GM12878 (cell line): ENCODE results near the gene ANAPC16. TPM values are rescaled to one million over a fixed set of nuclear protein-coding genes. Genes with fewer than 3 reads are reported as not detected.

Experiments used
- ATAC-seq: fragments of 200-7000 bp; cut with Tn5 transposase; 3 replicates; pipeline ENCODE4 v1.9.1; 2020; ENCODE audit warnings: mild to moderate bottlenecking, moderate library complexity
- BruUV-seq: library from RNA; stranded (reverse); fragments of 400-500 nt; replicated peaks from 2 replicates; lab custom pipeline; 2021; lab: Mats Ljungman, UMichigan
- CTCF ChIA-PET: fragments of 300-600 bp; sonication (Branson Sonifier 250); formaldehyde crosslinking; extraction: SDS; loops from one replicate; lab custom pipeline; 2021; ENCODE audit warnings: inconsistent platforms; lab: Yijun Ruan, JAX
- POLR2A ChIA-PET: fragments of 350-600 bp; formaldehyde crosslinking; extraction: SDS; loops from one replicate; lab custom pipeline; 2021; ENCODE audit warnings: inconsistent platforms; lab: Charles Lee
- RAD21 ChIA-PET: fragments of 300-600 bp; sonication (Branson Sonifier 250); formaldehyde crosslinking; loops from one replicate; lab custom pipeline; 2023; ENCODE audit warnings: antibody characterized with exemption; ENCODE audit not compliant: unreplicated experiment; lab: Charles Lee
- SMC1A ChIA-PET: fragments of 300-600 bp; sonication (Branson Sonifier 250); formaldehyde crosslinking; loops from one replicate; lab custom pipeline; 2023; ENCODE audit not compliant: unreplicated experiment, uncharacterized antibody; lab: Charles Lee
- DNase-seq: peaks from one replicate; pipeline ENCODE4 v3.0.0-alpha.2; 2011; ENCODE audit warnings: low read depth, low spot score
- FAIRE-seq: peaks from 3 replicates; lab custom pipeline; 2011; peaks lifted over from hg19 to GRCh38; lab: Jason Lieb, UNC
- H2AFZ ChIP-seq: 2 replicates; pipeline ENCODE4 v1.6.0; 2011; ENCODE audit warnings: low read depth, low read length, control low read depth; ENCODE audit not compliant: control insufficient read depth
- H3K27ac ChIP-seq: 2 replicates; pipeline ENCODE4 v1.5.1; 2011; ENCODE audit warnings: control low read depth; ENCODE audit not compliant: control insufficient read depth, insufficient read depth
- H3K27me3 ChIP-seq, 2 experiments: replicated peaks in 1 of 2; 2 replicates each; pipeline versions ENCODE4 v1.6.0 to v1.6.1; 2011; ENCODE audit warnings: low read length in 1 of 2; ENCODE audit not compliant: control insufficient read depth in 2 of 2, insufficient read depth in 2 of 2
- H3K36me3 ChIP-seq, 2 experiments: 2 replicates each; pipeline ENCODE4 v1.5.1; 2011; ENCODE audit warnings: low read length in 1 of 2; ENCODE audit not compliant: control insufficient read depth in 2 of 2, insufficient read depth in 2 of 2
- H3K4me1 ChIP-seq: 2 replicates; pipeline ENCODE4 v1.6.1; 2011; ENCODE audit warnings: mild to moderate bottlenecking, low read length, moderate library complexity, mixed read lengths; ENCODE audit not compliant: control insufficient read depth, insufficient read depth
- H3K4me2 ChIP-seq: 2 replicates; pipeline ENCODE4 v1.6.0; 2011; ENCODE audit warnings: control low read depth; ENCODE audit not compliant: control insufficient read depth, insufficient read depth
- H3K4me3 ChIP-seq: fragments of 200-600 bp; sonication (generic); 2 replicates; pipeline ENCODE4 v1.5.1; 2016
- H3K79me2 ChIP-seq: 2 replicates; pipeline ENCODE4 v1.6.0; 2011; ENCODE audit warnings: low read length; ENCODE audit not compliant: control insufficient read depth, insufficient read depth
- H3K9ac ChIP-seq: 2 replicates; pipeline ENCODE4 v1.8.0; 2011; ENCODE audit warnings: low read length, control low read depth, mixed read lengths; ENCODE audit not compliant: control insufficient read depth, insufficient read depth
- H3K9me3 ChIP-seq: replicated peaks from 3 replicates; pipeline ENCODE4 v1.5.1; 2011; ENCODE audit warnings: mild to moderate bottlenecking, low read length; ENCODE audit not compliant: control insufficient read depth, insufficient read depth
- H4K20me1 ChIP-seq: 2 replicates; pipeline ENCODE4 v1.6.0; 2011; ENCODE audit not compliant: control insufficient read depth, insufficient read depth
- BCL11A ChIP-seq: IDR thresholded peaks from 2 replicates; pipeline ENCODE4 v1.6.1; 2011; ENCODE audit warnings: low read depth, low read length
- CBFB ChIP-seq: IDR thresholded peaks from 2 replicates; pipeline ENCODE4 v1.6.1; 2016; ENCODE audit warnings: antibody characterized with exemption, low read depth
- NFYA ChIP-seq: IDR thresholded peaks from 2 replicates; pipeline ENCODE4 v1.6.1; 2011; ENCODE audit warnings: low read depth, mild to moderate bottlenecking, low read length, improper control_type of control experiment, borderline replicate concordance
- RAD21 ChIP-seq: IDR thresholded peaks from 2 replicates; pipeline ENCODE4 v1.6.1; 2011; ENCODE audit warnings: mild to moderate bottlenecking, low read depth, low read length, moderate library complexity; ENCODE audit not compliant: insufficient read depth
- RELB ChIP-seq: fragments of 450-650 bp; IDR thresholded peaks from 2 replicates; pipeline ENCODE4 v1.6.1; 2017; ENCODE audit warnings: low read depth, mild to moderate bottlenecking, moderate library complexity
- RUNX3 ChIP-seq: IDR thresholded peaks from 2 replicates; pipeline ENCODE4 v1.6.1; 2012; ENCODE audit warnings: low read length, inconsistent platforms
- SIX5 ChIP-seq: IDR thresholded peaks from 2 replicates; pipeline ENCODE4 v1.6.1; 2011; ENCODE audit warnings: mild to moderate bottlenecking, low read depth, low read length, moderate library complexity; ENCODE audit not compliant: severe bottlenecking
- SPI1 ChIP-seq: IDR thresholded peaks from 2 replicates; pipeline ENCODE4 v1.6.1; 2011; ENCODE audit warnings: low read depth, mild to moderate bottlenecking, low read length, moderate library complexity, borderline replicate concordance; ENCODE audit not compliant: insufficient read depth
- TAF1 ChIP-seq: IDR thresholded peaks from 2 replicates; pipeline ENCODE4 v1.6.1; 2011; ENCODE audit warnings: mild to moderate bottlenecking, low read depth, low read length, borderline replicate concordance
- ZNF384 ChIP-seq: IDR thresholded peaks from 2 replicates; pipeline ENCODE4 v1.6.1; 2012; ENCODE audit warnings: low read depth, mild to moderate bottlenecking, low read length, improper control_type of control experiment, borderline replicate concordance
- ZZZ3 ChIP-seq: IDR thresholded peaks from 2 replicates; pipeline ENCODE4 v1.6.1; 2011; ENCODE audit warnings: low read depth; ENCODE audit not compliant: control insufficient read depth, insufficient read length
- WGBS: methylation state at CpG from one replicate; pipeline ENCODE4 v1.1.6; 2016; ENCODE audit warnings: low lambda C conversion rate; ENCODE audit not compliant: insufficient replicate concordance, insufficient coverage; ENCODE audit errors: missing lambda C conversion rate; 5-methylcytosine and 5-hydroxymethylcytosine counted together
- in situ Hi-C: fragments of 300-500 bp; cut with MboI; formaldehyde crosslinking; loops from 9 replicates; pipeline ENCODE4 v1.14.3; 2018; ENCODE audit warnings: mixed read lengths
- intact Hi-C: fragments of 100-400 bp; cut with micrococcal nuclease; formaldehyde crosslinking; loops from one replicate; pipeline ENCODE4 v1.14.2; 2022; ENCODE audit not compliant: unreplicated experiment
- polyA plus RNA-seq, 11 experiments: library from polyadenylated mRNA; depleted of rRNA in 4 of 11; unstranded in 6 of 11; stranded (reverse) in 5 of 11; fragments of >200 nt; fragmentation: Nextera tagmentation in 4 of 11; fragmentation: Illumina TruSeq in 1 of 11; extraction: Ambion mirVana in 4 of 11; extraction: Trizol in 1 of 11; gene quantifications; 1 replicate in 1 of 11; 2 replicates in 10 of 11; pipeline versions ENCODE4 v1.2.1 to v1.2.3, GENCODE V29; 2011 to 2016; ENCODE audit warnings: inconsistent platforms in 2 of 11, missing spikeins in 2 of 11, low read depth in 1 of 11
- total RNA-seq, 4 experiments: library from RNA; depleted of rRNA in 3 of 4; stranded (reverse); fragments of >200 nt in 3 of 4; fragmentation: Illumina TruSeq in 1 of 4; extraction: Trizol in 1 of 4; gene quantifications; 2 replicates each; pipeline versions ENCODE4 v1.2.1 to v1.2.3, GENCODE V29; 2013 to 2021
- TF ChIP-seq, protein P1 (sequence below): fragments of 450-650 bp; IDR thresholded peaks from 2 replicates; pipeline ENCODE4 v1.6.1; 2017; ENCODE audit warnings: mild to moderate bottlenecking
- TF ChIP-seq, protein P2 (sequence below): fragments of 450-650 bp; IDR thresholded peaks from 2 replicates; pipeline ENCODE4 v1.6.1; 2016; ENCODE audit warnings: mild to moderate bottlenecking

Gene ANAPC16
- total and polyA plus RNA-seq, 10 of the 15 experiments (the other 5 are each of a cell fraction or from before 2014, with no cell fraction given): 66.9 to 208 (median 134) TPM

DNA sequence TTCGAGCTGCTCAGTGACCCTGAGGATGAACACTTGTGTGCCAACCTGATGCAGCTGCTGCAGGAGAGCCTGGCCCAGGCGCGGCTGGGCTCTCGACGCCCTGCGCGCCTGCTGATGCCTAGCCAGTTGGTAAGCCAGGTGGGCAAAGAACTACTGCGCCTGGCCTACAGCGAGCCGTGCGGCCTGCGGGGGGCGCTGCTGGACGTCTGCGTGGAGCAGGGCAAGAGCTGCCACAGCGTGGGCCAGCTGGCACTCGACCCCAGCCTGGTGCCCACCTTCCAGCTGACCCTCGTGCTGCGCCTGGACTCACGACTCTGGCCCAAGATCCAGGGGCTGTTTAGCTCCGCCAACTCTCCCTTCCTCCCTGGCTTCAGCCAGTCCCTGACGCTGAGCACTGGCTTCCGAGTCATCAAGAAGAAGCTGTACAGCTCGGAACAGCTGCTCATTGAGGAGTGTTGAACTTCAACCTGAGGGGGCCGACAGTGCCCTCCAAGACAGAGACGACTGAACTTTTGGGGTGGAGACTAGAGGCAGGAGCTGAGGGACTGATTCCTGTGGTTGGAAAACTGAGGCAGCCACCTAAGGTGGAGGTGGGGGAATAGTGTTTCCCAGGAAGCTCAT lies 59.0 kb downstream of the ANAPC16 start:
- Histone ChIP-seq H3K27ac (peak overlapping the region; percentile 96), H3K79me2 (peaks cover 39% of the 10 kb centered on the region), H3K9ac (peak overlapping the region; percentile 93), H3K36me3 (peaks cover 2 to 8% of the 10 kb centered on the region in 2 experiments), H3K4me3 (peak overlapping the region; percentile 92), H3K4me2 (peak overlapping the region; percentile 62), H3K27me3 (no peaks in the 10 kb centered on the region), H4K20me1 (peaks cover 12% of the 10 kb centered on the region), H2AFZ (no peak overlapping the region), H3K4me1 (peaks cover 12% of the 10 kb centered on the region), H3K9me3 (no peaks in the 10 kb centered on the region)
- ChIA-PET POLR2A (interaction anchor here (0.6 to 13.9 kb wide), 19 partner anchors 9 to 385 kb away, joined by 3 to 267 read pairs (median 11); partner anchors contain the start of genes ANAPC16 and ASCC1), RAD21 (interaction anchor here (0.6 to 7.8 kb wide), 23 partner anchors 8 to 226 kb away, joined by 3 to 200 read pairs (median 7); no protein-coding TSS in a partner anchor), SMC1A (interaction anchor here (0.7 to 12.9 kb wide), 28 partner anchors 9 to 226 kb away, joined by 3 to 275 read pairs (median 7); partner anchors contain the start of genes ANAPC16 and ASCC1), CTCF (interaction anchor here (0.8 to 11.3 kb wide), 29 partner anchors 10 to 226 kb away, joined by 3 to 275 read pairs (median 7); partner anchors contain the start of genes ANAPC16 and ASCC1)
- intact Hi-C loops: no loop called here
- in situ Hi-C loops: no loop called here
- BruUV-seq: no TSS peak
- whole genome bisulfite sequencing: 0% methylated on average over 26 of the region's 26 CpGs
- no peak for FAIRE-seq
- no peak for DNase-seq
- ATAC-seq: peak; percentile 50
- TF ChIP-seq RUNX3: peak; percentile 8; the same call in 1 of the 2 replicates
- 0 out of 2 replicates have a peak, but pooled peaks have one; percentile 26 for TF ChIP-seq CBFB
- no peak for TF ChIP-seq TAF1
- no peak for TF ChIP-seq SIX5
- no peak for TF ChIP-seq ZNF384
- no peak for TF ChIP-seq ZZZ3
- peak; percentile 58 for TF ChIP-seq RAD21
- no peak for TF ChIP-seq NFYA
- TF ChIP-seq SPI1: no peak
- no peak for TF ChIP-seq BCL11A
- TF ChIP-seq, protein P1, sequence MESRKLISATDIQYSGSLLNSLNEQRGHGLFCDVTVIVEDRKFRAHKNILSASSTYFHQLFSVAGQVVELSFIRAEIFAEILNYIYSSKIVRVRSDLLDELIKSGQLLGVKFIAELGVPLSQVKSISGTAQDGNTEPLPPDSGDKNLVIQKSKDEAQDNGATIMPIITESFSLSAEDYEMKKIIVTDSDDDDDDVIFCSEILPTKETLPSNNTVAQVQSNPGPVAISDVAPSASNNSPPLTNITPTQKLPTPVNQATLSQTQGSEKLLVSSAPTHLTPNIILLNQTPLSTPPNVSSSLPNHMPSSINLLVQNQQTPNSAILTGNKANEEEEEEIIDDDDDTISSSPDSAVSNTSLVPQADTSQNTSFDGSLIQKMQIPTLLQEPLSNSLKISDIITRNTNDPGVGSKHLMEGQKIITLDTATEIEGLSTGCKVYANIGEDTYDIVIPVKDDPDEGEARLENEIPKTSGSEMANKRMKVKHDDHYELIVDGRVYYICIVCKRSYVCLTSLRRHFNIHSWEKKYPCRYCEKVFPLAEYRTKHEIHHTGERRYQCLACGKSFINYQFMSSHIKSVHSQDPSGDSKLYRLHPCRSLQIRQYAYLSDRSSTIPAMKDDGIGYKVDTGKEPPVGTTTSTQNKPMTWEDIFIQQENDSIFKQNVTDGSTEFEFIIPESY: no peak
- TF ChIP-seq, protein P2, sequence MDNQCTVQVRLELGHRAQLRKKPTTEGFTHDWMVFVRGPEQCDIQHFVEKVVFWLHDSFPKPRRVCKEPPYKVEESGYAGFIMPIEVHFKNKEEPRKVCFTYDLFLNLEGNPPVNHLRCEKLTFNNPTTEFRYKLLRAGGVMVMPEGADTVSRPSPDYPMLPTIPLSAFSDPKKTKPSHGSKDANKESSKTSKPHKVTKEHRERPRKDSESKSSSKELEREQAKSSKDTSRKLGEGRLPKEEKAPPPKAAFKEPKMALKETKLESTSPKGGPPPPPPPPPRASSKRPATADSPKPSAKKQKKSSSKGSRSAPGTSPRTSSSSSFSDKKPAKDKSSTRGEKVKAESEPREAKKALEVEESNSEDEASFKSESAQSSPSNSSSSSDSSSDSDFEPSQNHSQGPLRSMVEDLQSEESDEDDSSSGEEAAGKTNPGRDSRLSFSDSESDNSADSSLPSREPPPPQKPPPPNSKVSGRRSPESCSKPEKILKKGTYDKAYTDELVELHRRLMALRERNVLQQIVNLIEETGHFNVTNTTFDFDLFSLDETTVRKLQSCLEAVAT: no peak
- TF ChIP-seq RELB: no peak
